ENCODE measurements around the gene SIK3.

The SIK3 gene

DNA sequence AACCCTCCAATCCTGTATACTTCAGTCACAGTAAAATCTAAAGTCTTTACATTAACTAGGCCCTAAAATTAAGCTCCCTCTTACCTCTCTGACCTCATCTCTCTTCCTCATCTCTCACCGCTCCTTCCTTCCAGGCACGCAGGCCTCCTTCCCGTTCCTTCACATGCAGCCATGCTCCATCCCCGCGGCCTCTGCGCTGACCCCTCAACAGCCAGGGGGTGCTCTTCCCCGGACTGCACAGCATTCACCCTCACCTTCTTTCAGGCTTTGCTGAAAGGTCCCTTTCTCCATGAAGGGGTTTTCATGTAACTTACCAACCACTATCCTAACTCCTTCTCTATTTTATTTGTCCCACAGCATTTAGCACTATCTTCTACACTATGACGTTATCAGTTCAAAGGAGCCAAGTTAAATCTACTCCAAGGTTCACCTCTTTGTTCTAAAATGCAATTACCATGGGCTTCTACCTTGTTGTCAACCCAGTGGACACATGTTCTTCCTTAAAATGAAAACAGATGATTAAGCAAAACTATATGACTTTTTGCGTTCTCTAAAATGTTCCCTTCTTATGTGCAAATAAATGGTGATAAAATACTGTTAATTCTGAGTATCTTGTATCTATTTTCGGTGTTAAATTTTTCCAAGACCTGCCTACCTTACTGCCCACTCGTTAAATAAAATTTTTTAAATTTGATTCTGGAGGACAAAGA, 203.0 kb downstream of the SIK3 start:
- DNase-seq (ENCODE audit: low spot score): no peak

DNA sequence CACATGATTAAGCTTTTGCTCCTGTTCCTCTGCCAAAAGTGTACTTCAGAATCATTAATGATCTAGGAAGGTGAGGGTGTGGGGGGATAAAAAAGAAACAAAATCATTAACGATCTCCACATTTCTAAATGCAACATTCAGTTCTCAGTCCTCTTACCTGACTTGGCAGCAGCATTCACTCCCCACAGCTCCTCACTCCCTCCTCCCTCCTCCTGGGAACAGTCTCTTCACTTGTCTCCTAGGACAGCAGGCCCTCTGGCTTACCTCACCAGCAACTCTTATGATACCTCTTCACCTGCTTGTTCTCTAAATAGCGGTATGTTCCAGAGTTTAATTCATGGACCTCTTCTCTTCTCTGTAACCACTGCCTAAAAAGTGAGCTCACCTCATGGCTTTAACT, 204.3 kb downstream of the SIK3 start:
- DNase-seq (ENCODE audit: low spot score): no peak

DNA sequence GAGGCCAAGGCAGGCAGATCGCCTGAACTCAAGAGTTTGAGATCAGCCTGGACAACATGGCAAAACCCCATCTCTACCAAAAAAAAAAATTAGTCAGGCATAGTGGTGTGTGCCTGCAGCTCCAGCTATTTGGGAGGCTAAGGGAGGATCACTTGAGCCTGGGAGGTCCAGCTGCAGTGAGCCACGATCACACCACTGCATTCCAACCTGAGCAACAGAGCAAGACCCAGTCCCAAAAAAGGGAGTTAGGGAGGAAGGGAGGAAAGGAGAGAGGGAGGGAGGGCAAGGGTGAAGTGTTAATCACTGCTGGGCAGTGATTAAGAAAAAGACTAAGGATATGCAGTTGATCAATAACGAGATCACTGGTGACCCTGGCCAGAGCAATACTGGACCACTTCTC, 204.8 kb downstream of the SIK3 start:
- DNase-seq (ENCODE audit: low spot score): no peak

DNA sequence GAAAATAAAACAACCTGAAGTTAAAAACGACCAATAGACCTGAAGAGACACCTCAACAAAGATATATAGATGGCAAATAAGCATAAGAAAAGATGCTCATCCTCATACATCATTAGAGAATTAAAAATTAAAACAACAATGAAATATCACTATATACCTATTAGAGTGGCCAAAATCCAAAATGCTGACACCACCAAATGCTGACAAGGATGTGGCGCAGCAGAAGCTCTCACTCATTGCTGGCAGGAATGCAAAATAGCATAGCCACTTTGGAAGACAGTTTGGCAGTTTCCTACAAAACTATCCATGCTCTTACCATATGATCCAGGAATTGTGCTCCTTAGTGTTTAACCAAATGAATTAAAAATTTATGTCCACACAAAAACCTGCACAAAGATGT, 205.9 kb downstream of the SIK3 start:
- DNase-seq (ENCODE audit: low spot score): no peak

DNA sequence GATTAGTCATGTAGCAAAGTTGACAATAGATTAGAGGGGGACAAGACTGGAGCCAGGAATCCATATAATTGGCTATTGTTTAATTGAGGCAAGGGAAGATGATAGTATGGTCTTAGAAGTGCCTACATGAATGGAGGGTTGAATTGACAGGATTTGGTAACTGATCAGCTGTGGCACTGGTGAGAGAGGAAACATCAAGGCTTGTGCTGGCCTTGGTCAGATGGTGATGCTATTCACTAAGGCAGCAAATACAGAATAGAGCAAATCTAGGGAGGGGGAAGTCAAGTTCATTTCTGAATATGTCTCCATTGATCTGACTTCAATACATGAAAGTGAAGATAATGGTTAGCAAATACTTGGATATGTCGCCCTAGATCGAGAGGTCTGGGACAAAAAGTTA, 206.5 kb downstream of the SIK3 start:
- no peak for DNase-seq (ENCODE audit: low spot score)

DNA sequence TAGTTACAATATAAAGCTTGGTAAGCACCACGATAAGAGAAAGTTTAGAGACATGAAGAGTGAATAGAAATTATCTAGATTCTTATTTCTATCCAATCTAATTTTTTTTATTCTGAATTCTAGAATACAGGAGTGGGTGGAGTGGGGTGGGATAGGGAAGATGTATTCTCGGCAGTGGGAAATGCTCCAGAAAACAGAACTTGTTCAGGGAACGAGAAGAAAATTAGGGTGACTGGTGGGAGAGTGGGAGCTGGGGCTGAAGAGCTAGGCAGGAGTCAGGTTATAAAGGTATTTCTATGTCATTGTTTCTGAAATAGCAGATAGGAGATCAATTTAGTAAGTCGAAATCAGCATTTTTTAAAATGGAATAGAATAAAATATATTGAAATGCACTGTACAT, 207.6 kb downstream of the SIK3 start:
- DNase-seq (ENCODE audit: low spot score): no peak

DNA sequence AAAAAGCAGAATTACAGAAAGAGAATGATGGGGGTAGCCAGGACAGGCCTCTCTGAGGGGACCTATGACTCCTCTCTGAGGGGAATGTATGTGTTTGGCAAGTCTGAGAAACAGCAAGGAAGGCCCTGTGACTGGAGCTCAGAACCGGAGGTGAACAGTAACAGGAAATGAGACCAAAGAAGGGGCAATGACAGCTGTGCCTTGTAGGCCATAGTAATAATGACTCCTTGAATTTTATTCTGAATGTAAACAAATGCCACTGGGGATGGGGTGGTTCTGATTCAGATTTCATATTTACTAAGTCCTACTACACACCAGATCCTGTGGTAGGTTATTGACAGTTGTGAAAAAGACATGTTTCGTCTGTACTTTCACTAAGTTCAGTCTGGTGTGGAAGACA, 208.0 kb downstream of the SIK3 start:
- DNase-seq (ENCODE audit: low spot score): peak; percentile 22

DNA sequence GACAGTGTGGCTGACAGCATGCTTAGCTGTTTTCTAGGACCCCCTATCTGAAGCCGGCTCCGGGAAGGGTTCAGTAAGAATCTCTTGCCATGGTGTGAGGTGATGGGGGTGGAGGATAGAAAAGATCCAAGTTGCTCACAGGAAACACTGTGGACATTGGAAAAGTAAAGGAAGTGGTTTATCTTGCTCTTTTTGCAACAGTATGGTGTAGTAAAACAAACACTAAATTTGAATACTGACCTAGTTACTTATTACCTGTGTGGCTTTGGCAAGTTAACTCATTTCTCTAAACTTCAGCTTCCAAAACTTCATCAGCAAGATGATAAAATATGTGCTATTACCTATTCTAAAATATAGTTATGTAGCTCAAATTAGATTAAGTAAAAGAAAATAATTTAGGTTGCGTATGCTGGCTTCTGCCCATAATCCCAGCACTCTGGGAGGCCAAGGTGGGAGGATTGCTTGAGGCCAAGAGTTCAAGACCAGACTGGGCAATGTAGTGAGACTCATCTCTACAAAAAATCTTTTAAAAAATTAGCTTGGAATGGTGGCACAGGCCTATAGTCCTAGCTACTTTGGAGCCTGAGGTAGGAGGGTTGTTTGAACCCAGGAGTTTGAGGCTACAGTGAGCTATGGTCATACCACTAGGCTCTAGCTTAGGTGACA, 209.2 kb downstream of the SIK3 start:
- DNase-seq (ENCODE audit: low spot score): no peak

DNA sequence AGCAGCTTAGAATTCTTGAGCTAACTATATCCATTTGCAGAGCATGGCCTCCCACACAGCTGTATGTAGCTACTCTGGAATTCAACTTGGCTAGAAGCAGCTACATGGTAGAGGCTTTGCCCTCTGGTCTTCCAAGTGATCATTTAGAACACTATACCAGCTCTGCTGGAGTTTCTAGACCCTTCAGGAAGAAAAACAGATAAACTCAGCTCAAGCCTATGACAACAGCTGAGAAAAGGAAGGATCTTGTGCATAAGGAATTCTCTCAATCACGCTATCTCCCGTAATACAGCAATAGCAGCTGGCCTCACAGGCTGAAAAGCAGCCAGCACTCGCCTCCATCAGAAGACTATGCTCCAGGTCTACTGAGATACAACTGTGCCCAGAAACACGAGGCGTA, 210.2 kb downstream of the SIK3 start:
- no peak for DNase-seq (ENCODE audit: low spot score)

DNA sequence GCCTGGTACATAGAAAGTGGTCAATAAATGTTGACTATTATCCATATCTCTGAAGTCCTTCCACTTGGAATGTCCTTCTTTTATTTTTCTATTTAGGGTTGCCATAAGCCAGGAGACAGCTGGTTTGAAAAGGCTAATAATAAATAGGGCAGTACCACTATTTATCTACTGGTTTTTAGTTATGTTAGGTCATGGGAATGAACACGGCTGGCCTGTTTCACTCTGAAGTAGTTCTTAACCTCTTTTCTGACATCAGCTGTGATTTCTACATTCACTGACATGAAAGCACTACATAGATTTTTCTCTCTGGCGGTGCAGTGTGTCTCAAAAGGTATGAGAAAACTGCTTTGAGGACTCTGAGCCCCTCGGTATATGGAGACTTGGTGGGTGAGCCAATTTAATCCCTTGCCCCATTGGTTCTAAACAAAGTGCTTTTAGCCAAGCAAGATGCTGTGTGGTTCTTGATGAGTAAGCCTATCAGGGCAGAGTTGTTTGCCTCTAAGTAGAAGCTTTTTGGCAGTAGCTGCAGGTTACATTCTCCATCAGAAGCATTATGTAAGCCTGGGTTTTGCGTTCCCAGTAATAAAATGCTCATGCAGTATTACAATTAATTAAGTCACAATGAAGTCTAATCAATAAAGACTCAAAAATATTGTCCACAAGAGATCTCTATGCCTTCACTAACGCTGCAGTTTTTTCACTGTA, 212.1 kb downstream of the SIK3 start:
- DNase-seq (ENCODE audit: low spot score): no peak

DNA sequence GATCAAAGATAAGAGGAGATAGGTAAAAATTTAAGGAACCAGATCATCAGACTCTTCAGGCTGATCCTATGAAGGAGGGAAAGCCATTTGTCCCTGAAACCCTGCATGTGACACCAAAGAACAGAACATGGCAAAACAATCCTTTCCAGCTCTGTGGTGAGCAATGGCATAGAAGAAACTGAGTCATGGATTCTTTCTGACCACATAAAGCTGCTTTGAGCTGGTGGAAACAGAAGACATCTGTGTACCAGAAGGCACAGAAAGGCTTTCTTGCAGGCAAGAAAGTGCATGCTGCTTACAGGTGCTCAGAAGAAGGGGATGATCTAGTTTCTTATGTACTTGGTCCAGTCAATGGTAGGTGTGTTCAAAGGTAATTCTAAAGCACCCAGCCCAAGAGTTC, 215.8 kb downstream of the SIK3 start:
- DNase-seq (ENCODE audit: low spot score): no peak

DNA sequence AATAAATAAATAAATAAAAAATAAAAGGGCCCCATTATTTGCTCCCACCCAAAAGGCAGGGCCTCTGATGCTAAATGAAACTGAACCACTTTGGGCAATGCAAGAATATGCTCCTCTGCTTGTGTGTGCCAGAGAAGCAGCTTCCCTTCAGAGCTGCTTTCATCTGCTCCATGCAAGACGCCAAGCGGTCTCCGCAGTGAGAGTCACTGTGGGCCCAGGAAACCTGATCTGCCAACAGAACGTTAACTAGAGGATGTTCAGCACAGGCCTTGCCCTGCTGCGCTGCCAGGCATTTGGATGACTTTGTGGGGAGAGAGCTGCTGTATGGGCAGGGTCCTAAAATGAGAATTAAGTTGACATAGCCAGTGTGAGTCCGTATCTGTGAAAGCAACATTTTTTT, 217.1 kb downstream of the SIK3 start:
- no peak for DNase-seq (ENCODE audit: low spot score)

DNA sequence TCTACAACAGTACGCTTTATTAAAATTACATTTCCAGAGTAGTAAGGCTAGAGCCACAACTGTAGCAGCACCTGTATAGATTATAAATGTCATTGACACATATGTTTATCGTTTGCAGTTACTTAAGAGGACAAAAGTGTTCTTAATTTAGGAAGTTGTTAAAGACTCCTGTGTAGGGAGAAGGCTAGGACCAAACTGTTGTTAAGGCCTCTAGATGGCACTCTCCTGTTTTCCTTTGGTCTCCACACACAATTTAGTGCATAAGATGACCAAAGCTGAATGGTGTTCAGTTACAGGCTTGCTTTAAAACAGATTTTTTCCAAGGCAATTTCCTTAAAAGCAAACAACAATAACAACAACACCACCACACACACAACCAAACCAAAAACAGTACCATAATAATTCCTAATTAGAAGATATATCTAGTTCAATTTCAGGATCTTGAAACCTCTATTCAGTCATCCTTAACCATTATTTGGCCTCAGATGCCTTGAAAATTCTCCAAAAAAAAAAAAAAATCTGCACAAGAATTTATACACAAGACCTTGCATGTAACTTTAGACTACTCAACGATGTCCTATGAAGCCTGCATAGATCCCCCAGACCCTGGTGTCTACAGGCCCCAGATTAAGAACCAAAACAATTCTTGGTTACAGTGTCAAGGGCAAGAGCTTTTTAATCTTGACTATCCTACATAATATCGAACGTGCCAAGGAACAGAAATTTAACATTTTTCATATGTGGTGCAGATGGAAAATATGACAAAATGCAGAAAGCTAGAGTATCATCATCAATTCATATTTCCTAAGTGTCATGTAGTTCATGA, 218.2 kb downstream of the SIK3 start:
- peak; percentile 61 for DNase-seq (ENCODE audit: low spot score)

DNA sequence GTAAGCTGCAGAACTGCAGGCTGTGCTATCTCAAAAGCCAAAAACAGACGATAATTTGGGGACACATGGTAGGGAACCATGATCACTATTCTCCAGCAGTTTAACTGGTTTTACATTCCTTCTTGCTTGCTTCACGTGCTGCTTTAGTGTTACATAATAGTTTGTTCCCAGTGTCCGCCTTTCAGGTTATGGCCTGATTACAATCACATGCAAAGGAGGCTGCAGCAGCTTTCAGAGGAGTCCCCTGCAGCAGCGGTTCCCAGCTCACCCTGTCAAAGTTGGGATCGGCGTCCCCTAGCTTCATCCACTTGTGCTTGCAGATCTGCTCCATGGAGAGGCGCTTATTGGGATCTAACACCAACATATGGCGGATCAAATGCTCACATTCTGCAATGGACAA, 221.6 kb downstream of the SIK3 start:
- DNase-seq (ENCODE audit: low spot score): no peak

DNA sequence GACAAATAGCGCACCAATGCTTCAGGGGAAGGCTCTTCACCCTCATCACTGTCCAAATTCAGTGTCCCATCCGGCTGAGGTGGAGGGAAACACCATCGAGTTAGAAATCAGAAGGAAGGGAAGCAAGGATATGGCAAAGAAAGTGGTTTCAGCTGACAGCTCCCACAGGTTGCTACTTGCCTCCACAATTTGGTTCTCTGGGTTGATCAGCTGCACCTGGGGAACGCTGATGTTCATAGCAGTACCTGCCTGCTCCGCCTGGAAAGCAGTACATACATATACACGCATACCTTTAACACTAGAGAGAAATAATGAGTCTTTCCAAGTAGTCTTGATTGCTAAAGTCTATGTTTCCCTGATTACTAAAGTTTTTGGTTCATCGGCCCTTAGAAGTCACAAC, 223.0 kb downstream of the SIK3 start:
- DNase-seq (ENCODE audit: low spot score): no peak

DNA sequence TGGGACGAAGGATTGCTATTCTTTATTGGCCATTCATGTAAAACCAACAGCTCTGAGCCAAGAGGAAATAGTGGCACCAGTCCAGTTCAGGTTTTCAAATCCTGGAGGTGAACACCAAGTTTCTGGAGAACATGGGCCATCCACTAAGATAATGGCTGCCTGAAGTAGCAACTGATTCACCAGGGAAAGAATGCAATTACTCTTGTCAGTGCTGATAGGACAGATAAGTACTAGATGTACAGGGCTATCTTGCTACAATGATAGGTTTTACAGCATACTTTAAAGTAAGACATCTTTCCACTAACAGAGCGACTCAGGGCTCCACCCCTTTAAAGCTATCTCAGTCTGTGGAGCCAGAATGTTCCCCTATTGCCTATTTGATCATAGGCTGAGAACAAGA, 224.0 kb downstream of the SIK3 start:
- DNase-seq (ENCODE audit: low spot score): no peak

DNA sequence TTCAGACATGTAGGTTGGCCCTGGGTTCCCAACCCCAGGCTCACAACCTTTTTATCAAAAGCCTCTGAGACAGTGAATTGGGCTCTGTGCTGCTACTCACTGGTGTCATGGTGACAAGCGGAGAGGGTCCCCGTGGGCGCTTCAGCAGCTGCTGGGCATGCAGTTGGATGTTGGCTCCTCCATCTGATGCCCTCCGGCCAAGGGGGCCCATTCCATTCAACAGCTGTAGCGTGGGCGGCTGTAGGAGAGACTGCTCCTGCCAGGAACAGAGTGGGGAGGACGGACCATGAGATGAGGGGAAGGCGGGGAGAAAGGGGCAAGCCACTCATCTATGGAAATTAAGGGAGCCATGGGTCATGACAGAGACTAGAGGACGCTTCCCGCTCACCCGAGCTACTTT, 224.8 kb downstream of the SIK3 start:
- DNase-seq (ENCODE audit: low spot score): no peak

DNA sequence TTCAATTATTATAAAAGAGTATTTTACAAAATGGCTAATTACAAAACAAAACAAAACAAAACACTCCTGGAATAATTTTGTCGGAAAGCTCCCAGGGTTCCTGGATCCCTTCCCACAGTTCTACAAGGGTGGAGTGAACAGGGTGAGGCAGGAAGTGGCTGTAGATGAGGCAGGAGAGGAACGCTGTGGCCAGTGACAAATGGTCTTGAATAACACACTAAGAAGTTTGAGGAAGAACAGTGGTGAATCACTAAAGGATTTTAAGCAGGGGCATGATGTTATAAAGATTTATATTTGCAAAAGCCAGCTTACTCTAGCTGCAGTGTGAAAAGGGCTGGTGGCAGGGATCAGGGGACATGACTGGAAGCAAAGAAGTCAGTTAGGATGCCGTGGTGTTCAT, 227.0 kb downstream of the SIK3 start:
- DNase-seq (ENCODE audit: low spot score): no peak

DNA sequence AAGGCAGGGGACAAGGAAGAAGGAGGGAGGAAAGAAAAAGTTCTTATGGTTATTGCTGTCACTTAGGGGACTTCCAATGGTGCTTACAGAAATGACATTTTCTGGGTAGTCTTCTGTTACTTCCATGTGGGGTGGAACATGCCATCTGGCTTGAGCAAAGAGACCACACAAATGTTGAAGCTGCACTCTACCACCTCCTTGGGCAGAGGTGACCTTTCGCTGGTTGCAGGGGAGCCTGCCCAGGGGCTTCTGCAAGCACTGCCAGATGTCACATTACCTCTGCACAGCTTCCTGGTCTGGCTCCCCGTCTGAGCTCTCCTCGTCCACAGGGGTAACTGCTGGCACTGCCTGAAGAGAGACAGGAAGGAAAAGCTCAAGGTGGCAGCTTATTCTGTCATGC, 228.2 kb downstream of the SIK3 start:
- DNase-seq (ENCODE audit: low spot score): no peak

DNA sequence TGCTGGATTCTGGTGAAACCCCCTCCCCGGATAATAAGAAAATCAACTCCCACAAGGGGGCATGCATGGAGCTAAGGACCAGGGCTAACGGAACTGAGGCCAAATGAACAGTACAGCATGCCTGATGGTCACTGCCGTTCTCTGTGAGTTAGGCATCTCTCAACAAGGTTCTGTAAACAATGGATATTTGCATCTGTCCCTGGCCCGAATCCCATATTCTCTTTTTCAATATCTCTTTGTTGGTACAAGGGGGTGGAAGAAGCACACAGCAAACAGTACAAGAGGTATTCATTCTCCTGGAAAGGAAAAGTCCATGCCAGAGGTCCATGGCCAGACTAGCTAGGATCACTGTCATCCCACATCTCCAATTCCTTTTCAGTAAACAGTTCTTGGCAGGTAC, 228.6 kb downstream of the SIK3 start:
- no peak for DNase-seq (ENCODE audit: low spot score)

DNA sequence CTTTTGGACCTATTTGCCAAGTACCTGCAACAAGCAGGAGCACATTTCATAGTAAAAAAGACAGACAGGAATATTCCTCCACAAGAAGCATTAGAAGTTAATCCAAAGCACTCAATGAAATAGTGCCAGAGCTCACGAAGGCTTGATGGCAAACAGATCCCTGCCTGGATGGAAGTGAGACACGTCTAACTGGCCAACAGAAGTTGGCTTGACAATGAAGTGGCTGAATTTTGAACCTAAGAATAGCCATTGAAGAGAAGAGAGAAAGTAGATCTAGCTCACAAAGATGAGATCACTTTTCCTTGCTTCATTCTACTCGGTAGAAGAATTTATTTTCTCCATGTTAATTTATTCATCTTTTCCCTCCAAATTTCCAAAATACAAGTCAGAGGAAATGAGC, 230.2 kb downstream of the SIK3 start:
- no peak for DNase-seq (ENCODE audit: low spot score)

DNA sequence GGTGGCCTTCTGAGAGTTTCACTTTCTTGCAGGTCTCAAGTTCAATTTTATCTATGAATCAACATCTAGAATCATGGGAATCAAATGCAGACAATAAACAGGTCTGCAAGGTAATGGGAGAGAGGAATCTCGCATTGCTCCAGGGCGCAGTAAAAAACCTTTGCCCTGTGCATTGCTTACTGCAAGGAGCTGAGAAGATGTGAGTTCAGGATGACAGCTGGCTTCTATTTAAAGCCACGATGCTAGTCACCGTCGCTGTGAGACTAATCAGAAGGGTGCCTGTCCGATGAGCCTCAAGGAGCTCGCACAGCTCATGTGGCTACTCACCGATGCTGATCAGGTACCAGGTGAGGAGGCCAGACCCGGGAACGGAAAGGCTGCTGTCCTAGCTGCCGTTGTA, 230.6 kb downstream of the SIK3 start:
- DNase-seq (ENCODE audit: low spot score): no peak

Measured in CD4-positive, alpha-beta T cell treated with Interleukin-15 for 4 hours (primary cell).